Trophoblast cell (in vitro differentiated cells and primary cell): ENCODE data around the gene TMEM134.
A peak's percentile ranks its signal among the peaks of the same experiment; 100 is the strongest.

Source experiments
- DNase-seq, 2 donors: peaks; one replicate each; pipeline ENCODE4 v3.0.0-alpha.2; 2016
- H2AFZ ChIP-seq: 2 replicates; pipeline ENCODE4 v1.6.1; 2013; ENCODE audit warnings: low read length, moderate library complexity, mild to moderate bottlenecking; ENCODE audit not compliant: insufficient read depth, poor library complexity
- H2AK5ac ChIP-seq: 2 replicates; pipeline ENCODE4 v1.6.1; 2013; ENCODE audit warnings: mild to moderate bottlenecking, low read length
- H2BK120ac ChIP-seq: 2 replicates; pipeline ENCODE4 v1.6.1; 2013; ENCODE audit warnings: low read length, mild to moderate bottlenecking, moderate library complexity; ENCODE audit not compliant: insufficient read depth, poor library complexity
- H2BK12ac ChIP-seq: 2 replicates; pipeline ENCODE4 v1.6.1; 2013; ENCODE audit warnings: mild to moderate bottlenecking, low read length, moderate library complexity
- H2BK5ac ChIP-seq: 2 replicates; pipeline ENCODE4 v1.6.1; 2013; ENCODE audit warnings: low read length, low read depth, moderate library complexity, mild to moderate bottlenecking; ENCODE audit not compliant: poor library complexity
- H3K14ac ChIP-seq: 2 replicates; pipeline ENCODE4 v1.6.1; 2013; ENCODE audit warnings: mild to moderate bottlenecking, low read length
- H3K18ac ChIP-seq: 2 replicates; pipeline ENCODE4 v1.6.1; 2013; ENCODE audit warnings: mild to moderate bottlenecking, low read length
- H3K23ac ChIP-seq: 2 replicates; pipeline ENCODE4 v1.6.1; 2013; ENCODE audit warnings: low read length
- H3K27ac ChIP-seq: 2 replicates; pipeline ENCODE4 v1.5.1; 2013; ENCODE audit warnings: low read depth, mild to moderate bottlenecking, inconsistent platforms, low read length, moderate library complexity
- H3K27me3 ChIP-seq: 2 replicates; pipeline ENCODE4 v1.6.1; 2013; ENCODE audit warnings: inconsistent platforms, mild to moderate bottlenecking, low read length, moderate library complexity; ENCODE audit not compliant: insufficient read depth
- H3K36me3 ChIP-seq, 2 experiments: 1 replicate in 1 of 2; 2 replicates in 1 of 2; pipeline ENCODE4 v1.6.1; 2013; ENCODE audit warnings: low read length in 2 of 2, mild to moderate bottlenecking in 2 of 2, moderate library complexity in 1 of 2; ENCODE audit not compliant: insufficient read depth in 2 of 2, control insufficient read depth in 1 of 2
- H3K4ac ChIP-seq: 2 replicates; pipeline ENCODE4 v1.6.1; 2013; ENCODE audit warnings: low read depth, mild to moderate bottlenecking, low read length, moderate library complexity
- H3K4me1 ChIP-seq, 2 experiments: 1 replicate in 1 of 2; 2 replicates in 1 of 2; pipeline ENCODE4 v1.6.1; 2013; ENCODE audit warnings: low read length in 2 of 2, mild to moderate bottlenecking in 2 of 2, moderate library complexity in 1 of 2; ENCODE audit not compliant: insufficient read depth in 2 of 2, control insufficient read depth in 1 of 2
- H3K4me2 ChIP-seq: 2 replicates; pipeline ENCODE4 v1.6.1; 2013; ENCODE audit warnings: inconsistent platforms, mild to moderate bottlenecking, low read length, moderate library complexity
- H3K4me3 ChIP-seq: 2 replicates; pipeline ENCODE4 v1.5.1; 2013; ENCODE audit warnings: mild to moderate bottlenecking, low read depth, low read length, inconsistent platforms
- H3K79me1 ChIP-seq: one replicate; pipeline ENCODE4 v1.6.1; 2013; ENCODE audit warnings: low read length
- H3K79me2 ChIP-seq: 2 replicates; pipeline ENCODE4 v1.6.1; 2013; ENCODE audit warnings: low read length, mild to moderate bottlenecking; ENCODE audit not compliant: control insufficient read depth, insufficient read depth, poor library complexity
- H3K9ac ChIP-seq: 2 replicates; pipeline ENCODE4 v1.6.1; 2013; ENCODE audit warnings: mild to moderate bottlenecking, low read length
- H3K9me3 ChIP-seq: 2 replicates; pipeline ENCODE4 v1.6.1; 2013; ENCODE audit warnings: low read depth, mild to moderate bottlenecking, control low read depth, inconsistent platforms, low read length; ENCODE audit not compliant: insufficient read depth
- H4K12ac ChIP-seq: 2 replicates; pipeline ENCODE4 v1.6.1; 2013; ENCODE audit warnings: low read depth, mild to moderate bottlenecking, low read length, moderate library complexity
- H4K8ac ChIP-seq: 2 replicates; pipeline ENCODE4 v1.6.1; 2013; ENCODE audit warnings: low read depth, mild to moderate bottlenecking, low read length, moderate library complexity
- H4K91ac ChIP-seq: one replicate; pipeline ENCODE4 v1.6.1; 2013; ENCODE audit warnings: low read depth, mild to moderate bottlenecking, low read length, moderate library complexity
- WGBS: extraction: QIAGEN DNeasy Blood & Tissue Kit; methylation state at CpG from one replicate; pipeline ENCODE4 v1.1.7; 2013; ENCODE audit warnings: missing lambda C conversion rate; ENCODE audit not compliant: insufficient read length, insufficient coverage; ENCODE audit errors: extremely low coverage; 5-methylcytosine and 5-hydroxymethylcytosine counted together

The TMEM134 gene

DNA sequence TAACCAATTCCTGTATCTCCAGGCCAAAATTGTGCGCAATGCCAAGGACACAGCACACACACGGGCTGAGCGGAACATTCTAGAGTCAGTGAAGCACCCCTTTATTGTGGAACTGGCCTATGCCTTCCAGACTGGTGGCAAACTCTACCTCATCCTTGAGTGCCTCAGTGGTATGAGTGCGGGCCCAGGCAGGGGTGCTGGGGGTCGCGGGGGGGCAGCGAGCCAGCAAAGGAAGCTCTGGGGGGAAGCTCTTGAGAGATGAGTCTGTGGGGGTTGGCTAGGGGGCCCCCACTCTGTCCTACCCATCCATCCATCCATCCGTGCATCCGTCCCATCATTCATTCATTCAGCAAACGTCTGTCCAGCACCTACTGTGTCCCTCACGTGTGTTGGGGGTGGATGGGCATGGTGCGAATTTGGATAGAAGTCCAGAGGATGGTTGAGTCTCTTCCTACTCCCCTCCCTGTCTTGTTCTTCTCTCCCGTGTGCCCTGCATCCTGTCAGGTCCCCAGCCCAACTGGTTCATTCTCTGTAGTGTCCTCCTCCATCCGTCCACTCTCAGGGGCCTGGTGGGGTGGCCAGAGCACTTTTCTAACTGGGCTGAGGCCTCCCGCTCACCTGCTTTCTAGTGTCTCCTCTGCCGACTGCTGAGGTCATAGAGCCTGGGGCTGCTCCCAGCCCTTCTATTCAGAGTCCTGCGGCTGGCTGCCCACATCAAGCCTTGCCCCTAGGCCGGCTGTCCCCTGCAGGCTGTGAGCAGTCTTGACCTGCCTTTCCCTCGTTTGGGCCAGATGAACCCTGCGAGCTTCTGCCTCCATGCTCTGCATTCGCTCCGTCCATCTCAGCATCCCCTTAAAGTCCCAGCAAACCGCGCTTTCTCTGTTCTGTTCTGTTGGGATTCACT is 37.5 kb downstream of the TMEM134 start:
- no CpG with 5 or more reads among the region's 24 CpGs for WGBS
- no peak overlapping the region for H3K23ac ChIP-seq
- H3K9ac ChIP-seq = no peak overlapping the region
- H4K12ac ChIP-seq = no peak overlapping the region
- H2BK120ac ChIP-seq = no peak overlapping the region
- H3K27me3 ChIP-seq = no peaks in the 10 kb centered on the region
- peaks cover 60 to 62% of the 10 kb centered on the region in 2 experiments for H3K36me3 ChIP-seq
- H2BK12ac ChIP-seq = no peak overlapping the region
- no peak overlapping the region for H2BK5ac ChIP-seq
- no peaks in the 10 kb centered on the region for H3K9me3 ChIP-seq
- peaks cover 11% of the 10 kb centered on the region for H3K79me1 ChIP-seq
- peak; percentile 30 to 32 for DNase-seq
- no peak overlapping the region for H3K27ac ChIP-seq
- H4K8ac ChIP-seq = no peak overlapping the region
- no peak overlapping the region for H4K91ac ChIP-seq
- H2AFZ ChIP-seq = no peak overlapping the region
- no peak overlapping the region for H3K4ac ChIP-seq
- no peak overlapping the region for H3K4me2 ChIP-seq
- H3K4me1 ChIP-seq = peaks cover 6 to 22% of the 10 kb centered on the region in 2 experiments
- H2AK5ac ChIP-seq = no peak overlapping the region
- H3K4me3 ChIP-seq = no peak overlapping the region
- H3K14ac ChIP-seq = no peak overlapping the region
- H3K18ac ChIP-seq = no peak overlapping the region
- peaks cover 5% of the 10 kb centered on the region for H3K79me2 ChIP-seq

DNA sequence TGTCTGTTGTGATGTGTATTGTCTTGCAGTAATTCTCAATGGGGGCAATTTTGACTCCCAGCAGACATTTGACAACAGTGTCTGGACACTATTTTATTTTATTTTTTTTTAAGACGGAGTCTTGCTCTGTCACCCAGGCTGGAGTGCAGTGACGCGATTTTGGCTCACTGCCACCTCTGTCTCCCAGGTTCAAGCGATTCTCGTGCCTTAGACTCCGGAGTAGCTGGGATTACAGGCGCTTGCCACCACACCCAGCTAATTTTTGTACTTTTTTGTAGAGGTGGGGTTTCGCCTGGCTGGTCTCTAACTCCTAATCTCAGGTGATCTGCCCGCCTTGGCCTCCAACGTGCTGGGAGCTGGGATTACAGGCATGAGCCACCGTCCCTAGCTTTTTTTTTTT is 39.3 kb downstream of the TMEM134 start:
- DNase-seq = no peak
- no peak overlapping the region for H3K9ac ChIP-seq
- no peak overlapping the region for H3K4me2 ChIP-seq
- no peak overlapping the region for H2AFZ ChIP-seq
- no peak overlapping the region for H3K18ac ChIP-seq
- peaks cover 45 to 49% of the 10 kb centered on the region in 2 experiments for H3K36me3 ChIP-seq
- H3K9me3 ChIP-seq = no peaks in the 10 kb centered on the region
- WGBS = no CpG with 5 or more reads among the region's 11 CpGs
- H3K4me3 ChIP-seq = no peak overlapping the region
- no peak overlapping the region for H2BK5ac ChIP-seq
- H3K27ac ChIP-seq = no peak overlapping the region
- H2BK120ac ChIP-seq = no peak overlapping the region
- no peak overlapping the region for H3K14ac ChIP-seq
- no peak overlapping the region for H2BK12ac ChIP-seq
- no peaks in the 10 kb centered on the region for H3K27me3 ChIP-seq
- H3K79me2 ChIP-seq = peaks cover 5% of the 10 kb centered on the region
- peaks cover 8% of the 10 kb centered on the region for H3K79me1 ChIP-seq
- H3K23ac ChIP-seq = no peak overlapping the region
- H4K8ac ChIP-seq = no peak overlapping the region
- H2AK5ac ChIP-seq = no peak overlapping the region
- no peak overlapping the region for H4K12ac ChIP-seq
- H3K4ac ChIP-seq = no peak overlapping the region
- peaks cover 0 to 9% of the 10 kb centered on the region in 2 experiments for H3K4me1 ChIP-seq
- H4K91ac ChIP-seq = no peak overlapping the region

DNA sequence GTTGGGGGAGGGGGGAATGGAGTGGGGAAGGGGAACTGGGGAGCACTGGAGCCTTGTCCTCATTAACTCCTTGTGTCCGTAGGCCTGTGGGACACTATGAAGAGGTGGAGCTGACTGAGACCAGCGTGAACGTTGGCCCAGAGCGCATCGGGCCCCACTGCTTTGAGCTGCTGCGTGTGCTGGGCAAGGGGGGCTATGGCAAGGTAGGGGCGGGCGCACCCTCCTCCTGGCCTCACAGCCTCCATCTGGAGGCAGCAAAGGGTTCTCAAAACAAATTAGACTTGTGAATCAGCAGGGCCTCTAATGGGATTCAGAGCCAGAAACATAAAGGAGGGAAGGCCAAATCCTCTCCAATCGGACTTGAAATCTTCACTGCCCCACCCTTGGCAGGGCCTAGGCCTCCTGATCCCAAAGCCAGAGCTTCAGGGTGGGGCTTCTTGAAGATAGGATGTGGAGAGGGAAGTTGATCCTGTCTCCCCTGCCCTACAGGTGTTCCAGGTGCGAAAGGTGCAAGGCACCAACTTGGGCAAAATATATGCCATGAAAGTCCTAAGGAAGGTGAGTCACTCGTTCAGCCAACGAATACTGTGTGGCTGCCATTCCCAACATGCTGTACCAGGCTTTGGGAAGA is 39.9 kb downstream of the TMEM134 start:
- Histone ChIP-seq H3K4me1 (peaks cover 0 to 9% of the 10 kb centered on the region in 2 experiments), H3K79me2 (peaks cover 5% of the 10 kb centered on the region), H4K8ac (no peak overlapping the region), H2AFZ (no peak overlapping the region), H3K4me3 (peak overlapping the region; percentile 91), H3K18ac (no peak overlapping the region), H3K4ac (peak overlapping the region; percentile 44), H3K9me3 (no peaks in the 10 kb centered on the region), H3K27me3 (no peaks in the 10 kb centered on the region), H3K23ac (no peak overlapping the region), H3K27ac (no peak overlapping the region), H3K4me2 (peak overlapping the region; percentile 60), H2AK5ac (no peak overlapping the region), H3K14ac (no peak overlapping the region), H2BK5ac (no peak overlapping the region), H2BK12ac (no peak overlapping the region), H3K79me1 (peaks cover 8% of the 10 kb centered on the region), H4K12ac (no peak overlapping the region), H4K91ac (peak overlapping the region; percentile 74), H3K9ac (peak overlapping the region; percentile 91), H2BK120ac (no peak overlapping the region), H3K36me3 (peaks cover 39 to 43% of the 10 kb centered on the region in 2 experiments)
- no peak for DNase-seq
- no CpG with 5 or more reads among the region's 12 CpGs for WGBS

DNA sequence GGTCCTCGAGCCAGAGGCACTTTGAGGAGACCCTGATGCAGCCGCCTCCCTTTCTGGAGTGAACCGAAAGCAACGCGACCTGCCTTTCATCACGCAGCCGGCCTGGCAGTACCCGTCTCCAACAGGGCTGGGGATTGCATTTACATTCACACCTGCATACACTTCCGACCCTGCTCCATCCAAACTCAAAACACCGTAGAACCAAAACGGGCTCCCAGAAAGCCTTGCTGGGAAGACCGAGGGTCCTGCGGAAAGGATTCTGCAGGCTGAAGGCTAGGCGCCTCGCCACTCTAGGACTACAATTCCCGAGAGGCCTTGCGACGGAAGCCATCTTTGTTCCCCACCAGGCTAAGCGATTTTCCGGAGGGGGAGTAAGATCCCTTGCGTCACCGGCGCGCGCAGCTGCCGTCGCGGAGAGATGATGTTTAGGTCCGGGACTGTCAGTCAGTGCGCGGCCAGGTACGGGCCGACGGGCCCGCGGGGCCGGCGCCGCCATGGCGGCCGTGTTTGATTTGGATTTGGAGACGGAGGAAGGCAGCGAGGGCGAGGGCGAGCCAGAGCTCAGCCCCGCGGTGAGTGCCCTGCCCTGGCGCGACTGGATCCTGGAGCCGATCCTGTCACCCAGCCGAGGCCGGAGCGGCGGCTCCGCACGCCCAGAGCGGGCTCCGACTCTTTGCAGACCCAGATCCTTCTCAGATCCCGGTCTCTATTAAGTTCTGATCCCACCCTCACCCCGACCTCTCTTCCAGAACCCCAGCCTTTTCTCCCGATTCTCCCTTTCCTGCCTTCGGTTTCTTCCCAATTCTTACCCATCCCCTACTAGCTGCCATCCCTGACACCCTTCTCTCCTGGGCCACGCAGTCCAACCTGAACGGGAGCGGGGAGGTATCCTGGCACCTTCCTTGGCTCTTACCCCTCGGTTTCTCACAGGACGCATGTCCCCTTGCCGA is 40.7 kb downstream of the TMEM134 start, which contains the start of gene RPS6KB2:
Gene RPS6KB2, plus strand, starts transcription at position 443 of the 950 bp plus-strand sequence. Its CDS starts 52 bp downstream, at position 495.
- H3K36me3 ChIP-seq = peaks cover 31 to 35% of the 10 kb centered on the region in 2 experiments
- peak within 1 kb of the TSS; percentile 22 for H2AK5ac ChIP-seq
- H3K9ac ChIP-seq = peak within 1 kb of the TSS; percentile 91
- no peak within 1 kb of the TSS for H3K23ac ChIP-seq
- no CpG with 5 or more reads among the region's 68 CpGs for WGBS
- H3K18ac ChIP-seq = peak within 1 kb of the TSS; percentile 74
- H3K4me2 ChIP-seq = peak within 1 kb of the TSS; percentile 83
- peaks cover 2% of the 10 kb centered on the region for H3K9me3 ChIP-seq
- H4K8ac ChIP-seq = peak within 1 kb of the TSS; percentile 88
- peak within 1 kb of the TSS; percentile 10 for H2BK5ac ChIP-seq
- H3K79me2 ChIP-seq = peaks cover 5% of the 10 kb centered on the region
- no peaks in the 10 kb centered on the region for H3K27me3 ChIP-seq
- H4K12ac ChIP-seq = peak within 1 kb of the TSS; percentile 68
- DNase-seq = peak; percentile 99
- peak within 1 kb of the TSS; percentile 61 for H3K14ac ChIP-seq
- H3K4ac ChIP-seq = peak within 1 kb of the TSS; percentile 44
- peak within 1 kb of the TSS; percentile 74 for H4K91ac ChIP-seq
- peak within 1 kb of the TSS; percentile 7 for H3K27ac ChIP-seq
- H2BK12ac ChIP-seq = no peak within 1 kb of the TSS
- H2BK120ac ChIP-seq = peak within 1 kb of the TSS; percentile 67
- peaks cover 8% of the 10 kb centered on the region for H3K79me1 ChIP-seq
- peaks cover 0 to 9% of the 10 kb centered on the region in 2 experiments for H3K4me1 ChIP-seq
- H3K4me3 ChIP-seq = peak within 1 kb of the TSS; percentile 91
- peak within 1 kb of the TSS; percentile 85 for H2AFZ ChIP-seq
